Vagina (tissue), 2 donors: ENCODE measurements around the gene HBEGF.

Source experiments
- POLR2AphosphoS5 ChIP-seq, 2 donors: sonication (generic); formaldehyde crosslinking; IDR thresholded peaks; one replicate each; pipeline ENCODE4 v1.9.0; 2017; ENCODE audit warnings: antibody characterized with exemption in 2 of 2, mild to moderate bottlenecking in 2 of 2, low read depth in 1 of 2; ENCODE audit not compliant: insufficient read depth in 1 of 2
- TF ChIP-seq, protein P1 (sequence below), 3 experiments: fragments of 450-650 bp in 2 of 3; fragments of 200-600 bp in 1 of 3; sonication (generic) in 1 of 3; IDR thresholded peaks; one replicate each; pipeline ENCODE4 v1.5.1; 2017 to 2019; ENCODE audit warnings: antibody characterized with exemption in 3 of 3, mild to moderate bottlenecking in 2 of 3, moderate library complexity in 2 of 3

DNA sequence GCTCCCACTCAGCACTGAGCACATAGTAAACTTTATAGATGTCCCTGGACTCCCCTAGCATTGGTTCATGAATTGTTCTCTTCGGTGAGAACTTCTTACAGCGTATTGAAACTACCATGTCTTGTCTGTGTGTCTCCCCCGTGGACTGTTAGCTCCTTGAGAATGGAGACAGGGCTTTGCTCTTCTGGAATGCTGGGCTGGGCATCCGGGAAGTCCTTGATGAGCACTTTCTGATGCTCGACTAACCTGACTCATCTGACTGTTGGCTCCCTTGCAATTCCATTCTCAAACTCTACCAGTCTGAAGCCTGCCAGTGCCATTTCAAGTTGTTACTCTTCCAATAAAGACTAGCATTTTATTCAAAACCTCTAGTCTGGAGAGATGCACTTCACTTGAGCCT lies 28.5 kb downstream of the HBEGF start:
- TF ChIP-seq POLR2AphosphoS5 (IDR thresholded peaks at IDR 0.05; ENCODE audit: insufficient read depth in 1 of 2, low read depth in 1 of 2), result no peak
- TF ChIP-seq, protein P1, sequence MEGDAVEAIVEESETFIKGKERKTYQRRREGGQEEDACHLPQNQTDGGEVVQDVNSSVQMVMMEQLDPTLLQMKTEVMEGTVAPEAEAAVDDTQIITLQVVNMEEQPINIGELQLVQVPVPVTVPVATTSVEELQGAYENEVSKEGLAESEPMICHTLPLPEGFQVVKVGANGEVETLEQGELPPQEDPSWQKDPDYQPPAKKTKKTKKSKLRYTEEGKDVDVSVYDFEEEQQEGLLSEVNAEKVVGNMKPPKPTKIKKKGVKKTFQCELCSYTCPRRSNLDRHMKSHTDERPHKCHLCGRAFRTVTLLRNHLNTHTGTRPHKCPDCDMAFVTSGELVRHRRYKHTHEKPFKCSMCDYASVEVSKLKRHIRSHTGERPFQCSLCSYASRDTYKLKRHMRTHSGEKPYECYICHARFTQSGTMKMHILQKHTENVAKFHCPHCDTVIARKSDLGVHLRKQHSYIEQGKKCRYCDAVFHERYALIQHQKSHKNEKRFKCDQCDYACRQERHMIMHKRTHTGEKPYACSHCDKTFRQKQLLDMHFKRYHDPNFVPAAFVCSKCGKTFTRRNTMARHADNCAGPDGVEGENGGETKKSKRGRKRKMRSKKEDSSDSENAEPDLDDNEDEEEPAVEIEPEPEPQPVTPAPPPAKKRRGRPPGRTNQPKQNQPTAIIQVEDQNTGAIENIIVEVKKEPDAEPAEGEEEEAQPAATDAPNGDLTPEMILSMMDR (IDR thresholded peaks at IDR 0.05), result no peak
